ENCODE data around the gene ADM. TPM values are rescaled to one million over a fixed set of nuclear protein-coding genes. Genes with fewer than 3 reads are reported as not detected.

Gene ADM
- total and polyA plus RNA-seq, 2 experiments from 2014 or later: 75.8 to 95.9 TPM

GRCh38 chr11:10272132-10272531, 32.7 kb upstream of the ADM start:
- ATAC-seq: no peak
- H3K79me2 ChIP-seq (replicated peaks; ENCODE audit: insufficient read depth): peaks cover 50% of the 10 kb centered on the region
- H3K27ac ChIP-seq (ENCODE audit: low read depth): no peak overlapping the region
- H2AFZ ChIP-seq: no peak overlapping the region
- H3K36me3 ChIP-seq (ENCODE audit: insufficient read depth): no peaks in the 10 kb centered on the region
- H3K27ac Mint-ChIP-seq: no peak overlapping the region
- H3K9me2 ChIP-seq (ENCODE audit: insufficient read depth): no peaks in the 10 kb centered on the region
- no peak for DNase-seq (ENCODE audit: low spot score)
- no peaks in the 10 kb centered on the region for H3K27me3 ChIP-seq (ENCODE audit: insufficient read depth)
- peaks cover 3% of the 10 kb centered on the region for H3K27me3 Mint-ChIP-seq (ENCODE audit: insufficient read depth, low read depth, poor library complexity)
- no peak overlapping the region for H3K4me2 ChIP-seq
- no peak overlapping the region for H3K4me3 ChIP-seq
- H3F3A ChIP-seq (replicated peaks; ENCODE audit: low read depth): no peaks in the 10 kb centered on the region
- H3K4me1 Mint-ChIP-seq: peaks cover 16% of the 10 kb centered on the region
- H4K20me1 ChIP-seq (replicated peaks; ENCODE audit: insufficient read depth): no peaks in the 10 kb centered on the region
- H3K9me3 Mint-ChIP-seq: no peaks in the 10 kb centered on the region
- H3K4me1 ChIP-seq (ENCODE audit: insufficient read depth): 0 out of 2 replicates have a peak, but pooled peaks cover 11% of the 10 kb centered on the region
- no peak overlapping the region for H3K4me3 Mint-ChIP-seq
- TF ChIP-seq STAT1 (IDR thresholded peaks at IDR 0.05; ENCODE audit: unreplicated experiment) (no peak), REST (IDR thresholded peaks at IDR 0.05; ENCODE audit: unreplicated experiment) (no peak), EZH2 (IDR thresholded peaks at IDR 0.05; ENCODE audit: low read depth, unreplicated experiment) (no peak), CREB1 (CRISPR knock-in tag; IDR thresholded peaks at IDR 0.05; ENCODE audit: low read depth) (no peak), NANOG (IDR thresholded peaks at IDR 0.05; ENCODE audit: borderline replicate concordance) (no peak), ZNF331 (CRISPR knock-in tag; IDR thresholded peaks at IDR 0.05; ENCODE audit: low read depth) (no peak), CTCF (conservative IDR thresholded peaks at IDR 0.05; ENCODE audit: low read depth in 2 of 2) (no peak), ETS1 (IDR thresholded peaks at IDR 0.05) (no peak), JUNB (IDR thresholded peaks at IDR 0.05; ENCODE audit: unreplicated experiment) (no peak), EZH2phosphoT487 (IDR thresholded peaks at IDR 0.05; ENCODE audit: unreplicated experiment) (no peak), ZNF114 (CRISPR knock-in tag; IDR thresholded peaks at IDR 0.05) (no peak), ZNF462 (CRISPR knock-in tag; IDR thresholded peaks at IDR 0.05) (no peak), POLR2AphosphoS5 (IDR thresholded peaks at IDR 0.05; ENCODE audit: low read depth) (no peak)
- no peaks in the 10 kb centered on the region for H3K36me3 Mint-ChIP-seq (ENCODE audit: low read depth)
